ENCODE data around the gene ATP6V1E1.

The ATP6V1E1 gene

GRCh38 chr22:17542452-17542851 lies 86.1 kb downstream of the ATP6V1E1 start:
- DNase-seq (ENCODE audit: low spot score), result no peak
